Bronchial epithelial cell (primary cell): ENCODE data around the gene CELF4. TPM values are rescaled to one million over a fixed set of nuclear protein-coding genes. Genes with fewer than 3 reads are reported as not detected.
A peak's percentile ranks its signal among the peaks of the same experiment; 100 is the strongest.

Experiments used
- DNase-seq: peaks from one replicate; pipeline ENCODE4 v3.0.0-alpha.2; 2010; ENCODE audit warnings: low read depth
- FAIRE-seq: peaks from 2 replicates; lab custom pipeline; 2011; peaks lifted over from hg19 to GRCh38; lab: Jason Lieb, UNC
- H3K27me3 ChIP-seq: 2 replicates; pipeline ENCODE4 v1.5.1; 2011; ENCODE audit warnings: low read length; ENCODE audit not compliant: control insufficient read depth, insufficient read depth
- H3K36me3 ChIP-seq: 2 replicates; pipeline ENCODE4 v1.5.1; 2011; ENCODE audit warnings: low read length; ENCODE audit not compliant: control insufficient read depth, insufficient read depth
- H3K4me3 ChIP-seq: 2 replicates; pipeline ENCODE4 v1.5.1; 2011; ENCODE audit warnings: mild to moderate bottlenecking, low read depth, low read length, control low read depth
- total RNA-seq: library from RNA; depleted of rRNA; stranded (reverse); fragments of >200 nt; gene quantifications from 2 replicates; pipeline ENCODE4 v1.2.1, GENCODE V29; 2014
- TF ChIP-seq, protein P1 (sequence below): IDR thresholded peaks from 2 replicates; pipeline ENCODE4 v1.5.1; 2011; ENCODE audit warnings: mild to moderate bottlenecking, moderate library complexity, low read length, control low read depth, inconsistent platforms; ENCODE audit not compliant: insufficient read depth, severe bottlenecking

CELF4 gene
- total RNA-seq, 1 donor from 2014 or later: not detected

DNA sequence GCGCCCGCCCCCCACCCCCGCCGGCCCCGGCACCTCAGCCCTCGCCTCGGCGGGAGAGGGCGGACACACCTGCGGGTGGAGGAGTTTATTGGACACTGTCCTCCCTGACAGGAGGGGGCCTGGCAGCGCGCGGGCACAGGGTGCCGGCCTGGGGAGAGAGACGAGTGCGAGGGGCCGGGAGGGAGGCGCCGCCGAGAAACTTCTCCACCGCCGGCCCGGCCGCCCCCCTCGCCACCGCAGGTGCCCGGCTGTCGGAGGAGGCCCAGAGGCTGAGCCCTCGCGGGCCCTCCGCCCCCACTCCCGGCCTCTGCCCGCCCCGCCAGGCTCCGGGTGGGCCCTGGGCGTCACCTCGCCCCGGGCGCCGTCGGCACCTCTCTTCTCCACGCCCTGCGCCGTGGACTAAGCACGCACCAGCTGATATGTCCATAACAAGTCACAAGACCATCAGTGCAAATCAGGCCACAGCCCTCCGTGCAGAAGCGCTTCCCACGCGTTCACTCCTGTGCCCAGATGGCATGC, 311.3 kb downstream of the CELF4 start:
- no peak for FAIRE-seq
- Histone ChIP-seq H3K36me3 (no peaks in the 10 kb centered on the region), H3K4me3 (peak overlapping the region; percentile 39), H3K27me3 (peaks cover 9% of the 10 kb centered on the region)
- TF ChIP-seq, protein P1, sequence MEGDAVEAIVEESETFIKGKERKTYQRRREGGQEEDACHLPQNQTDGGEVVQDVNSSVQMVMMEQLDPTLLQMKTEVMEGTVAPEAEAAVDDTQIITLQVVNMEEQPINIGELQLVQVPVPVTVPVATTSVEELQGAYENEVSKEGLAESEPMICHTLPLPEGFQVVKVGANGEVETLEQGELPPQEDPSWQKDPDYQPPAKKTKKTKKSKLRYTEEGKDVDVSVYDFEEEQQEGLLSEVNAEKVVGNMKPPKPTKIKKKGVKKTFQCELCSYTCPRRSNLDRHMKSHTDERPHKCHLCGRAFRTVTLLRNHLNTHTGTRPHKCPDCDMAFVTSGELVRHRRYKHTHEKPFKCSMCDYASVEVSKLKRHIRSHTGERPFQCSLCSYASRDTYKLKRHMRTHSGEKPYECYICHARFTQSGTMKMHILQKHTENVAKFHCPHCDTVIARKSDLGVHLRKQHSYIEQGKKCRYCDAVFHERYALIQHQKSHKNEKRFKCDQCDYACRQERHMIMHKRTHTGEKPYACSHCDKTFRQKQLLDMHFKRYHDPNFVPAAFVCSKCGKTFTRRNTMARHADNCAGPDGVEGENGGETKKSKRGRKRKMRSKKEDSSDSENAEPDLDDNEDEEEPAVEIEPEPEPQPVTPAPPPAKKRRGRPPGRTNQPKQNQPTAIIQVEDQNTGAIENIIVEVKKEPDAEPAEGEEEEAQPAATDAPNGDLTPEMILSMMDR: no peak
- DNase-seq: no peak

DNA sequence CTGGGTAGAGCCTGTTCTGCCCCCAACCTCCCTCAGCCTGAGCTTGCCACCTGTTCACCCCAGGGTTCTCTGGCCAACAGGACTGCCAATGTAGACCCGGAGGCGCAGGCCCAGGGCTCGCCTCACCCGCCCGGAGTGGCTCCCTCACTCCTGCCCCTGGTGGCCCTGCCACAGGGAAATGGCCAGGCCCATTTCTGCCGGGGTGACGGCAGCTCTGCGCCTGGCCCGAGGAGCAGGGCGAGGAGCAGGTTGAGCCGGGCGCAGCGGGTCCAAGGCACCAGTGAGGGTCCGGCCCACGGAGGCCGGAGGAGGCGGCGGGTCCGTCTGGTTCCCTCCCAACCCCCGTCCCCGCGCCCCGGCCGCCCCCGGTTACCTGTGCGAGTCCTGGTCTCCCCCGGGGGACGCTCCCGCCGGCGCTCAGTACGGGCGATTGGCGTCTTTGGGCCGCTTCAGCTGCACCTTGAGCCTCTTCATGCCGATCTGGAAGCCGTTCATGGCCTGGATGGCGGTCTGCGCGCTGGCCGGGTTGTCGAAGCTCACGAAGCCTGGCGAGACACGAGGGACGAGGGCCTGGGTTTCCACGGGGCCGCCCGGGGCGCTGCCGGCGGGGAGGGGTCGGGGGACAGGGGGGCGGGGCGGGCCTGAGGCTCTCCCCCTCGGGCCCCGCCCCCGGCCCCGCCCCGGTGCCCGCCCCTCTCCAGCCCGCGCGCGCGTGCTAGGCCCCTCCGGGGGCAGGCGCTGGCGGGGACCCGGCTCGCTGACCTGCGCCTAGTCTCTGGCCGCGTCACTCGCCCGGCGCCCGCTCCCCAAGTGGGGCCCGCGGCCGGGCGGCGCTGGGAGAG, 312.0 kb downstream of the CELF4 start:
- H3K27me3 ChIP-seq: peaks cover 8% of the 10 kb centered on the region
- FAIRE-seq (no peak), DNase-seq (no peak)
- TF ChIP-seq, protein P1: no peak
- H3K36me3 ChIP-seq: no peaks in the 10 kb centered on the region
- peak overlapping the region; percentile 39 for H3K4me3 ChIP-seq

DNA sequence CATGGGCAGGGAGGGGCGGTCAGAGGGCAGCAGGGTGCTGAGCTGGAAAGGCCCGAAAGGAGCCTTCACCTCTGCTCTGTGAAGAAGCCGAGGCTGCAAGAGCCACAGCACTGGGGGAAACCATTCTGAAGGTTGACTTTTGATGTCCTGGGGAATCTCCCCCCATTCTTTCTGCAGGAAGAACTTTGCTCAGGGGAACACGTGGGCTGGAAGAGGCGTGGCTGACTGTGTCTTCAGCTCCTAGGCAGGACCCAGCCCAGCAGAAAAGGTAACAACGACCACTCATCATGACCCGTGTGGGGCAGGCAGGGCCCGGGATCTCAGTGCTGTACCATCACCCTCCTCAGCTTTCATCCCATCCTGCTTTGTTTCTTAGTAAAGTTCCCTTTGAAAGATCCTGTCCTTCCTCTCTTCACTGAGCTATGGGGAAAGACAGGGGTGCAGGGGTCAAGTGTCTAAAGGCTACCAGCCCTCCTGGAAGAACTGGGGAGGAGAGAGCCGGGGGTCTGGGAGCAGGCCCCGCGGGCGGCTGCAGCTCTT, 312.7 kb downstream of the CELF4 start:
- Histone ChIP-seq H3K4me3 (no peak overlapping the region), H3K36me3 (no peaks in the 10 kb centered on the region), H3K27me3 (peaks cover 6% of the 10 kb centered on the region)
- TF ChIP-seq, protein P1: no peak
- DNase-seq (no peak), FAIRE-seq (peak; percentile 7)

DNA sequence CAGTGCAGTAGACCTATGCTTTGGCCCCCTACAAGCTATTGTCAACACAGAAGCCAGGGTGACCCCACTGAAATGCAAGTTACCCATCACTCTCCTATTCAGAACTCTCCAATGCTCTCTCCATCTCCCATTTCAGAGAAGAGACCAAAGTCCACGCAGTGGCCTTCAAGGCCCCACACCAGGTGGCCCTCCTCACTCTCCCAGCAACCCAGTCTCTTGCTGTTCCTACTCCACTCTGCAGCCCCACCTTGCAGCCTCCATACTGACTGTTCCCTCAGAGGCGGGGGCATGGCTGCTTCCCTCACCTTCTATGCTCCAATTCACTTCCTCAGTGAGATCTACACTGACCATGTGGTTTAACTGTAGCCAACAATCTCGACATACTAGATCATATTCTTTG, 313.3 kb downstream of the CELF4 start:
- Histone ChIP-seq H3K36me3 (no peaks in the 10 kb centered on the region), H3K4me3 (no peak overlapping the region), H3K27me3 (peaks cover 6% of the 10 kb centered on the region)
- TF ChIP-seq, protein P1: no peak
- DNase-seq: no peak
- no peak for FAIRE-seq

DNA sequence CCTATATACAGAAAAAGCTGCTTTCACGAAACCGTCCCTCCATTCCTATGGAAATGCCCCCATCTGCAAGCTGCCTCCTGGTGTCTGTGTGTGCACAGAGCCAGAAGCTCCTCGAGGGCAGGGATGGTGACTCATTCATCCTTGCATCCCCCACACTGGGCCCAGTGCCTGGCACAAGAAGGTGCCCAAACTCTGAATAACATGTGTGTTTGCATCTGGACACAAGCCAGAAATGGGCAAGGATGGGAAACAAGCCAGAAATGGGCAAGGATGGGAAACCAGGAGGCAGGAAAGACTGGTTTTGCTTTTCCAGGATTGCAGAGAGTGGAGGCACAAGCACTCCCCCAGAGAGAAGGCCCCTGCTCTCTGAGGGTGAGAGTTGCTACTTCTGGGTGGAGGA, 313.9 kb downstream of the CELF4 start:
- Histone ChIP-seq H3K4me3 (no peak overlapping the region), H3K27me3 (peaks cover 6% of the 10 kb centered on the region), H3K36me3 (no peaks in the 10 kb centered on the region)
- FAIRE-seq (no peak), DNase-seq (peak; percentile 57)
- TF ChIP-seq, protein P1: no peak
